ENCODE results near the gene ULBP2.
"Not testable (repeated sequence)": the region's sequence is repeated elsewhere in the genome, so short reads cannot be mapped to it uniquely, and the experiment has no call there.

Gene ULBP2

GRCh38 chr6:149909701-149910470, 31.9 kb upstream of the ULBP2 start:
- DNase-seq = no peak

GRCh38 chr6:149910721-149911151, 31.1 kb upstream of the ULBP2 start:
- no peak for DNase-seq

GRCh38 chr6:149912680-149913079, 29.1 kb upstream of the ULBP2 start:
- not testable (repeated sequence) for DNase-seq

- DNase-seq = no peak
These were observed 28.7 kb upstream of the ULBP2 start for GRCh38 chr6:149913085-149913484.

- no peak for DNase-seq
These were observed 28.1 kb upstream of the ULBP2 start for GRCh38 chr6:149913540-149914240.

- DNase-seq = no peak
These were observed 25.6 kb upstream of the ULBP2 start for GRCh38 chr6:149915970-149916865.

- DNase-seq = no peak
These were observed 24.1 kb upstream of the ULBP2 start for GRCh38 chr6:149917679-149918078.

- DNase-seq = no peak
These were observed 23.5 kb upstream of the ULBP2 start for GRCh38 chr6:149918151-149918905.

GRCh38 chr6:149919126-149919833, 22.5 kb upstream of the ULBP2 start:
- DNase-seq = not testable (repeated sequence)

- DNase-seq = no peak
These were observed 22.0 kb upstream of the ULBP2 start for GRCh38 chr6:149919834-149920225.

- no peak for DNase-seq
These were observed 20.5 kb upstream of the ULBP2 start for GRCh38 chr6:149921361-149921760.

GRCh38 chr6:149922091-149922490, 19.7 kb upstream of the ULBP2 start:
- not testable (repeated sequence) for DNase-seq

- DNase-seq = peak; percentile 77
These were observed 19.0 kb upstream of the ULBP2 start, which contains the start of gene RAET1G for GRCh38 chr6:149922642-149923326. Gene RAET1G, minus strand, starts transcription at chr6:149923121. Its CDS starts 111 bp downstream, at chr6:149923010.

- no peak for DNase-seq
These were observed 18.4 kb upstream of the ULBP2 start for GRCh38 chr6:149923327-149923986.

- no peak for DNase-seq
These were observed 17.4 kb upstream of the ULBP2 start for GRCh38 chr6:149924206-149924932.

- no peak for DNase-seq
These were observed 16.9 kb upstream of the ULBP2 start for GRCh38 chr6:149924933-149925252.

GRCh38 chr6:149925253-149925973, 16.4 kb upstream of the ULBP2 start:
- peak; percentile 13 for DNase-seq

GRCh38 chr6:149925974-149926777, 15.6 kb upstream of the ULBP2 start:
- peak; percentile 74 for DNase-seq
